Tibial nerve (tissue), 4 donors: ENCODE data around the gene LIPM.

Experiments
- CTCF ChIP-seq, 5 experiments: fragments of 200-600 bp in 3 of 5; fragments of 450-650 bp in 2 of 5; sonication (generic) in 3 of 5; IDR thresholded peaks; one replicate each; pipeline ENCODE4 v1.5.1; 2016 to 2019; ENCODE audit warnings: antibody characterized with exemption in 5 of 5, mild to moderate bottlenecking in 3 of 5, moderate library complexity in 2 of 5
- EP300 ChIP-seq, 2 donors: sonication (generic); formaldehyde crosslinking; IDR thresholded peaks; one replicate each; pipeline ENCODE4 v1.6.1; 2017; ENCODE audit warnings: antibody characterized with exemption in 2 of 2, mild to moderate bottlenecking in 1 of 2
- POLR2A ChIP-seq, 2 donors: fragments of 450-650 bp; IDR thresholded peaks; one replicate each; pipeline ENCODE4 v1.6.1; 2017; ENCODE audit warnings: antibody characterized with exemption in 2 of 2, mild to moderate bottlenecking in 2 of 2, moderate library complexity in 2 of 2

- TF ChIP-seq CTCF (IDR thresholded peaks at IDR 0.05): no peak
- TF ChIP-seq EP300 (IDR thresholded peaks at IDR 0.05): peak in 1 of 2 donors; percentile 78
- no peak for TF ChIP-seq POLR2A (IDR thresholded peaks at IDR 0.05)
These were observed 43.0 kb upstream of the LIPM start, which contains the start of gene LIPN for GRCh38 chr10:88759366-88760101.
